Fibroblast of lung (primary cell): ENCODE data around the gene PLCH2. TPM values are rescaled to one million over a fixed set of nuclear protein-coding genes. Genes with fewer than 3 reads are reported as not detected.

Experiments used
- DNase-seq, 2 donors: peaks; one replicate each; pipeline versions ENCODE4 v3.0.0 to v3.0.0-alpha.2; 2010; ENCODE audit warnings: low read depth in 2 of 2
- H2AFZ ChIP-seq: 2 replicates; pipeline ENCODE4 v1.5.1; 2012; ENCODE audit warnings: low read length, control low read depth, inconsistent platforms
- H3K27ac ChIP-seq: 2 replicates; pipeline ENCODE4 v1.5.1; 2011; ENCODE audit warnings: low read length, control low read depth; ENCODE audit not compliant: insufficient read depth
- H3K27me3 ChIP-seq: 2 replicates; pipeline ENCODE4 v1.5.1; 2011; ENCODE audit warnings: mild to moderate bottlenecking, low read length; ENCODE audit not compliant: control insufficient read depth, insufficient read depth
- H3K36me3 ChIP-seq: 2 replicates; pipeline ENCODE4 v1.5.1; 2011; ENCODE audit warnings: low read length; ENCODE audit not compliant: control insufficient read depth, insufficient read depth
- H3K4me1 ChIP-seq: 2 replicates; pipeline ENCODE4 v1.5.1; 2011; ENCODE audit warnings: low read length; ENCODE audit not compliant: control insufficient read depth, insufficient read depth; ENCODE audit errors: extremely low read depth
- H3K4me2 ChIP-seq: 2 replicates; pipeline ENCODE4 v1.5.1; 2011; ENCODE audit warnings: low read length, control low read depth; ENCODE audit not compliant: insufficient read depth; ENCODE audit errors: extremely low read depth
- H3K4me3 ChIP-seq, 4 experiments: fragments of 200-600 bp in 1 of 4; sonication (generic) in 1 of 4; replicated peaks in 1 of 4; 2 replicates each; pipeline ENCODE4 v1.5.1; 2011 to 2016; ENCODE audit warnings: low read length in 4 of 4, low read depth in 3 of 4, mild to moderate bottlenecking in 3 of 4, control low read depth in 2 of 4, inconsistent platforms in 1 of 4, mixed read lengths in 1 of 4; ENCODE audit not compliant: insufficient read depth in 1 of 4; ENCODE audit errors: control extremely low read depth in 1 of 4
- H3K79me2 ChIP-seq: 2 replicates; pipeline ENCODE4 v1.5.1; 2012; ENCODE audit warnings: mild to moderate bottlenecking, low read length, inconsistent platforms; ENCODE audit not compliant: control insufficient read depth, insufficient read depth
- H3K9ac ChIP-seq: 2 replicates; pipeline ENCODE4 v1.5.1; 2011; ENCODE audit warnings: mild to moderate bottlenecking, low read length, control low read depth; ENCODE audit not compliant: insufficient read depth
- H3K9me3 ChIP-seq: 2 replicates; pipeline ENCODE4 v1.5.1; 2012; ENCODE audit warnings: low read depth, low read length; ENCODE audit not compliant: control insufficient read depth, insufficient read depth
- H4K20me1 ChIP-seq: 2 replicates; pipeline ENCODE4 v1.5.1; 2011; ENCODE audit warnings: low read length; ENCODE audit not compliant: control insufficient read depth, insufficient read depth; ENCODE audit errors: extremely low read depth
- EZH2 ChIP-seq: IDR thresholded peaks from 2 replicates; pipeline ENCODE4 v1.5.1; 2012; ENCODE audit warnings: low read length, control low read depth, mild to moderate bottlenecking; ENCODE audit errors: missing control alignments
- polyA plus RNA-seq, 2 donors: library from polyadenylated mRNA; depleted of rRNA in 1 of 2; stranded (reverse) in 1 of 2; unstranded in 1 of 2; fragments of >200 nt; gene quantifications; 2 replicates each; pipeline ENCODE4 v1.2.1, GENCODE V29; 2011 to 2012; ENCODE audit warnings: missing spikeins in 1 of 2
- total RNA-seq: library from RNA; depleted of rRNA; stranded (reverse); fragments of >200 nt; gene quantifications from 2 replicates; pipeline ENCODE4 v1.2.1, GENCODE V29; 2014
- TF ChIP-seq, protein P1 (sequence below), 2 donors: IDR thresholded peaks in 1 of 2; conservative IDR thresholded peaks in 1 of 2; 1 replicate in 1 of 2; 2 replicates in 1 of 2; pipeline ENCODE4 v1.5.1; 2011 to 2012; ENCODE audit warnings: low read length in 2 of 2, control low read depth in 1 of 2, inconsistent platforms in 1 of 2, low read depth in 1 of 2, mild to moderate bottlenecking in 1 of 2

PLCH2 gene
- total and polyA plus RNA-seq, 2 donors (not counting 1 experiment from before 2014, with no cell fraction given), result 0.02 to 0.17 TPM

DNA sequence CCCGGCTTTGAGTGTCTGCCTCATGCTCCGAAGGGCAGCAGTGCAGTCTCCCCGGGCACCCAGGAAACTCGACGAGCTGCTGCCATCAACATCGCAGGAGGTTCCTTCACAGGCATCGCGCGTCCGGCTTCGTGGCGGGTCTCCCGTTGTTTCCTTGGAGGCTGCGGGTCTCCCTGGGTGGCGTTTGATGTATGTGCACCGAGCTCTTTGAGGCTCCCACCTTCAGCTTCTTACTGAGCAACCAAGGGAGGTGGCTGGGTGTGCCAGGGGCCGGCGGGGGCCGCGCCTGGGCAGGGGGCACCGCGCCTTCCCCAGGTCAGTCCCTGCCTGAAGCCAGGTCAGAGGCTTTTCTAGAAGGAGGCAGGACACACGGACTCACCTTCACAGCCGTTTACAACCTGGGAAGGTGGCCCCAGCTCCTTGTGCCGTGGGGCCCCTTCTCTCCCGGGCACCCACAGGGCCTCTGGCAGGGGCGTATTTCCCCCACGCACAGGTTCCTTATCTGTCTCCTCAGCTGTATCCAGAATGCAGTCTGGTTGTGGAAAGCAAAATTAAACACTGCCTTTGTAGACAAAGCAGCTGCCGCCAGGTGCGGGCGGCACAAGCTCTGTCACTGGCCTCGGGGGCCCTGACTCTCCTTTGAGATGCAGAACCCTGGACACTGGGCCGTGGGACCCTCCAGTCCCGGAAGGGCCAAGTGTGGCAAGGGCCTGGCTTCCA is 42.0 kb upstream of the PLCH2 start:
- Histone ChIP-seq H3K27ac (no peak overlapping the region), H4K20me1 (no peaks in the 10 kb centered on the region), H3K9ac (no peak overlapping the region), H3K4me3 (no peak overlapping the region), H2AFZ (no peak overlapping the region), H3K4me1 (no peaks in the 10 kb centered on the region), H3K27me3 (no peaks in the 10 kb centered on the region), H3K4me2 (no peak overlapping the region), H3K9me3 (no peaks in the 10 kb centered on the region), H3K79me2 (no peaks in the 10 kb centered on the region), H3K36me3 (no peaks in the 10 kb centered on the region)
- no peak for TF ChIP-seq EZH2
- TF ChIP-seq, protein P1, sequence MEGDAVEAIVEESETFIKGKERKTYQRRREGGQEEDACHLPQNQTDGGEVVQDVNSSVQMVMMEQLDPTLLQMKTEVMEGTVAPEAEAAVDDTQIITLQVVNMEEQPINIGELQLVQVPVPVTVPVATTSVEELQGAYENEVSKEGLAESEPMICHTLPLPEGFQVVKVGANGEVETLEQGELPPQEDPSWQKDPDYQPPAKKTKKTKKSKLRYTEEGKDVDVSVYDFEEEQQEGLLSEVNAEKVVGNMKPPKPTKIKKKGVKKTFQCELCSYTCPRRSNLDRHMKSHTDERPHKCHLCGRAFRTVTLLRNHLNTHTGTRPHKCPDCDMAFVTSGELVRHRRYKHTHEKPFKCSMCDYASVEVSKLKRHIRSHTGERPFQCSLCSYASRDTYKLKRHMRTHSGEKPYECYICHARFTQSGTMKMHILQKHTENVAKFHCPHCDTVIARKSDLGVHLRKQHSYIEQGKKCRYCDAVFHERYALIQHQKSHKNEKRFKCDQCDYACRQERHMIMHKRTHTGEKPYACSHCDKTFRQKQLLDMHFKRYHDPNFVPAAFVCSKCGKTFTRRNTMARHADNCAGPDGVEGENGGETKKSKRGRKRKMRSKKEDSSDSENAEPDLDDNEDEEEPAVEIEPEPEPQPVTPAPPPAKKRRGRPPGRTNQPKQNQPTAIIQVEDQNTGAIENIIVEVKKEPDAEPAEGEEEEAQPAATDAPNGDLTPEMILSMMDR (conservative IDR thresholded peaks at IDR 0.05 in 1 of 2, IDR thresholded peaks at IDR 0.05 in 1 of 2; ENCODE audit: low read depth in 1 of 2, low read length in 2 of 2), result no peak
- DNase-seq, result no peak

DNA sequence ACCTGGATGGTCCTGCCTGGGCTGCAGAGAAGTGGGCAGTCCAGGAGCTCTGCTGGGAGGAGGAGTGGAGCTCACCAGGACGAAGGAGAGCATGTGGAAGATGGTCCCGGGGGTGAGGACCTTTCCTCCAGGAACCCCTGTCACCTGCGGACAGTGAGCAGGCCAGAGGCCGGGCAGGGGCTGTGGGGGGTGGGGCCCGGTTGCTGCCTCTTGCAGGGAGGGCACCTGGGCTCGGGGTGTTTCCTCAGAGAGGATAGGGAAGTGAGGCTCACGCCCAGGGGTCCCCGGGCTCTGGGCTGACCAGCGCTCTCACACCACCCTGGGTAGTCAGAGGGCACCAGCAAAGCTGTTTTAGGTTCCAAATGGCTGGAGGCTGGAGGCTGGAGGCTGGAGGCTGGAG is 41.0 kb upstream of the PLCH2 start:
- H3K27me3 ChIP-seq, result no peaks in the 10 kb centered on the region
- no peaks in the 10 kb centered on the region for H3K36me3 ChIP-seq
- no peak overlapping the region for H3K4me2 ChIP-seq
- TF ChIP-seq, protein P1 (conservative IDR thresholded peaks at IDR 0.05 in 1 of 2, IDR thresholded peaks at IDR 0.05 in 1 of 2; ENCODE audit: low read depth in 1 of 2, low read length in 2 of 2), result no peak
- TF ChIP-seq EZH2, result no peak
- no peak overlapping the region for H3K4me3 ChIP-seq
- no peaks in the 10 kb centered on the region for H3K4me1 ChIP-seq
- DNase-seq, result no peak
- no peak overlapping the region for H2AFZ ChIP-seq
- H3K9me3 ChIP-seq, result no peaks in the 10 kb centered on the region
- no peaks in the 10 kb centered on the region for H4K20me1 ChIP-seq
- H3K27ac ChIP-seq, result no peak overlapping the region
- no peaks in the 10 kb centered on the region for H3K79me2 ChIP-seq
- H3K9ac ChIP-seq, result no peak overlapping the region

DNA sequence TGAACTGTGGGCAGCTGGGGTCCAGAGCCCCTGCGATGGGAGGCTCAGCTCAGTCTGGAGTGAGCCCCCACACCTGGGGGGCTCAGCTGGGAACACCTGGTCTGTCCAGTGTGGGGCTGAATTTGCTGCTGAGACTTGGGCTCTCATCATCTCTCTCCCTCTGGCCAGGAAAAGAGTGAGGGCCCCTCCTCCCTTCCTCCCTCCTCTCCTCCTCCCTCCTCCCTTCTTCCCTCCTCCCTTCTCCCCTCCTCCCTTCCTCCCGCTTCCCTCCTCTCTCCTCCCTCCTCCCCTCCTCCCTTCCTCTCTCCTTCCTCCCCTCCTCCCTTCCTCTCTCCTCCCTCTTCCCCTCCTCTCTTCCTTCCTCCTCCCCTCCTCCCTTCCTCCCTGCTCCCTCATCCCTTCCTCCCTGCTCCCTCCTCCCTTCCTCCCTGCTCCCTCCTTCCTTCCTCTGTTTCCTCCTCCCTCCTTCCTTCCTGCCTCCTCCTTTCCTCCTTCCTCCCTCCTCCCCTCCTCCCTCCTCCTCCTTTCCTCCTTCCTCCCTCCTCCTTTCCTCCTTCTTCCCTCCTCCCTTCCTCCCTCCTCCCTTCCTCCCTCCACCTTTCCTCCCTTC is 40.2 kb upstream of the PLCH2 start:
- TF ChIP-seq, protein P1 (conservative IDR thresholded peaks at IDR 0.05 in 1 of 2, IDR thresholded peaks at IDR 0.05 in 1 of 2; ENCODE audit: low read depth in 1 of 2, low read length in 2 of 2), result no peak
- TF ChIP-seq EZH2, result no peak
- H2AFZ ChIP-seq, result no peak overlapping the region
- no peaks in the 10 kb centered on the region for H3K9me3 ChIP-seq
- no peak overlapping the region for H3K4me2 ChIP-seq
- no peaks in the 10 kb centered on the region for H3K36me3 ChIP-seq
- no peak overlapping the region for H3K4me3 ChIP-seq
- no peaks in the 10 kb centered on the region for H3K27me3 ChIP-seq
- no peaks in the 10 kb centered on the region for H3K4me1 ChIP-seq
- H3K9ac ChIP-seq, result no peak overlapping the region
- no peaks in the 10 kb centered on the region for H4K20me1 ChIP-seq
- no peak overlapping the region for H3K27ac ChIP-seq
- H3K79me2 ChIP-seq, result no peaks in the 10 kb centered on the region
- no peak for DNase-seq
